WTC11 (cell line): ENCODE results near the gene CDR2. TPM values are rescaled to one million over a fixed set of nuclear protein-coding genes. Genes with fewer than 3 reads are reported as not detected.

Experiments
- ATAC-seq: fragments of 200-7000 bp; cut with Tn5 transposase; 2 replicates; pipeline ENCODE4 v1.10.0; 2021; ENCODE audit warnings: mild to moderate bottlenecking, moderate library complexity
- CTCF ChIA-PET: fragments of 300-600 bp; sonication (Branson Sonifier 250); formaldehyde crosslinking; loops from one replicate; lab custom pipeline; 2021; ENCODE audit warnings: antibody characterized with exemption; lab: Charles Lee
- POLR2A ChIA-PET: fragments of 350-600 bp; sonication (Branson Sonifier 250); formaldehyde crosslinking; loops from one replicate; lab custom pipeline; 2021; ENCODE audit warnings: antibody characterized with exemption; lab: Charles Lee
- DNase-seq: peaks from one replicate; pipeline ENCODE4 v3.0.0; 2021; ENCODE audit warnings: low spot score
- H3K27ac Mint-ChIP-seq: 2 replicates; pipeline ENCODE4 v1.8.0; 2021; ENCODE audit warnings: mixed read lengths
- H3K27me3 Mint-ChIP-seq: 2 replicates; pipeline ENCODE4 v1.8.0; 2021; ENCODE audit warnings: low read depth, mild to moderate bottlenecking, moderate library complexity, mixed read lengths
- H3K36me3 Mint-ChIP-seq: 2 replicates; pipeline ENCODE4 v1.8.0; 2021; ENCODE audit warnings: mixed read lengths
- H3K4me1 Mint-ChIP-seq: 2 replicates; pipeline ENCODE4 v1.8.0; 2022; ENCODE audit warnings: mixed read lengths
- H3K4me3 Mint-ChIP-seq: 2 replicates; pipeline ENCODE4 v1.8.0; 2021; ENCODE audit warnings: mild to moderate bottlenecking, moderate library complexity, mixed read lengths
- H3K9me3 Mint-ChIP-seq: 2 replicates; pipeline ENCODE4 v1.8.0; 2021; ENCODE audit warnings: mixed read lengths
- ATF3 ChIP-seq: sonication (generic); formaldehyde crosslinking; conservative IDR thresholded peaks from 2 replicates; pipeline ENCODE4 v1.8.1; 2022; ENCODE audit warnings: mild to moderate bottlenecking, missing genetic modification reagents
- ELF4 ChIP-seq: sonication (generic); formaldehyde crosslinking; IDR thresholded peaks from 2 replicates; pipeline ENCODE4 v1.8.1; 2022; ENCODE audit warnings: low read depth, mild to moderate bottlenecking, moderate library complexity, missing genetic modification reagents
- ETV6 ChIP-seq: sonication (generic); formaldehyde crosslinking; IDR thresholded peaks from 2 replicates; pipeline ENCODE4 v1.8.1; 2022; ENCODE audit warnings: mild to moderate bottlenecking, missing genetic modification reagents
- FOXP1 ChIP-seq: sonication (generic); formaldehyde crosslinking; IDR thresholded peaks from 2 replicates; pipeline ENCODE4 v1.8.0; 2022; ENCODE audit warnings: missing genetic modification reagents, mild to moderate bottlenecking, moderate library complexity, borderline replicate concordance
- FOXP4 ChIP-seq: sonication (generic); formaldehyde crosslinking; IDR thresholded peaks from 2 replicates; pipeline ENCODE4 v1.8.0; 2022; ENCODE audit warnings: mild to moderate bottlenecking, missing genetic modification reagents
- GABPB1 ChIP-seq: sonication (generic); formaldehyde crosslinking; IDR thresholded peaks from 2 replicates; pipeline ENCODE4 v1.8.1; 2023; ENCODE audit warnings: mild to moderate bottlenecking, missing genetic modification reagents
- IRF1 ChIP-seq: sonication (generic); formaldehyde crosslinking; IDR thresholded peaks from 2 replicates; pipeline ENCODE4 v1.8.0; 2023; ENCODE audit warnings: missing genetic modification reagents
- MXD4 ChIP-seq: fragments of 250-450 bp; sonication (Bioruptor Pico); IDR thresholded peaks from 2 replicates; pipeline ENCODE4 v1.8.0; 2021; ENCODE audit warnings: mild to moderate bottlenecking, moderate library complexity, borderline replicate concordance
- NFYB ChIP-seq: sonication (generic); formaldehyde crosslinking; conservative IDR thresholded peaks from 2 replicates; pipeline ENCODE4 v1.8.0; 2022; ENCODE audit warnings: low read depth, missing genetic modification reagents
- PRRX2 ChIP-seq: fragments of 250-450 bp; sonication (Bioruptor Pico); IDR thresholded peaks from 2 replicates; pipeline ENCODE4 v1.8.0; 2021; ENCODE audit warnings: mild to moderate bottlenecking
- ZBTB21 ChIP-seq: sonication (generic); formaldehyde crosslinking; IDR thresholded peaks from 2 replicates; pipeline ENCODE4 v1.8.1; 2023; ENCODE audit warnings: mild to moderate bottlenecking, missing genetic modification reagents, borderline replicate concordance
- ZNF121 ChIP-seq: sonication (generic); formaldehyde crosslinking; IDR thresholded peaks from 2 replicates; pipeline ENCODE4 v1.8.0; 2023; ENCODE audit warnings: missing genetic modification reagents
- ZNF138 ChIP-seq: sonication (generic); formaldehyde crosslinking; conservative IDR thresholded peaks from 2 replicates; pipeline ENCODE4 v1.8.1; 2022; ENCODE audit warnings: mild to moderate bottlenecking, moderate library complexity, missing genetic modification reagents
- ZNF396 ChIP-seq: fragments of 250-450 bp; sonication (Bioruptor Pico); IDR thresholded peaks from 2 replicates; pipeline ENCODE4 v1.8.0; 2021; ENCODE audit warnings: mild to moderate bottlenecking, moderate library complexity, borderline replicate concordance
- ZNF423 ChIP-seq: fragments of 250-450 bp; sonication (Bioruptor Pico); IDR thresholded peaks from 2 replicates; pipeline ENCODE4 v2.1.2; 2022; ENCODE audit warnings: mild to moderate bottlenecking, moderate library complexity
- ZNF425 ChIP-seq: fragments of 250-450 bp; sonication (Bioruptor Pico); conservative IDR thresholded peaks from 2 replicates; pipeline ENCODE4 v1.9.0; 2021; ENCODE audit warnings: mild to moderate bottlenecking
- ZNF532 ChIP-seq: fragments of 250-450 bp; sonication (Bioruptor Pico); IDR thresholded peaks from 2 replicates; pipeline ENCODE4 v1.9.0; 2021; ENCODE audit warnings: mild to moderate bottlenecking, borderline replicate concordance
- total RNA-seq: library from RNA; stranded (reverse); gene quantifications from 3 replicates; pipeline ENCODE4 v1.2.3, GENCODE V29; 2021
- TF ChIP-seq, protein P1 (sequence below): sonication (generic); formaldehyde crosslinking; IDR thresholded peaks from 2 replicates; pipeline ENCODE4 v1.8.0; 2022; ENCODE audit warnings: missing genetic modification reagents
- TF ChIP-seq, protein P2 (sequence below): sonication (generic); formaldehyde crosslinking; IDR thresholded peaks from 2 replicates; pipeline ENCODE4 v1.8.0; 2023; ENCODE audit warnings: mild to moderate bottlenecking, missing genetic modification reagents

The CDR2 gene
- total RNA-seq, 1 experiment from 2014 or later, result 40.9 TPM

- CTCF ChIA-PET, result no interaction called here
- DNase-seq (no peak), ATAC-seq (no peak)
- Mint-ChIP-seq H3K27ac (no peak overlapping the region), H3K36me3 (peaks cover 52% of the 10 kb centered on the region), H3K27me3 (no peaks in the 10 kb centered on the region), H3K9me3 (no peaks in the 10 kb centered on the region), H3K4me1 (no peaks in the 10 kb centered on the region), H3K4me3 (no peak overlapping the region)
- POLR2A ChIA-PET, result no interaction called here
- TF ChIP-seq ELF4 (CRISPR knock-in tag) (no peak), ETV6 (CRISPR knock-in tag) (no peak), NFYB (CRISPR knock-in tag) (no peak), ZNF425 (CRISPR knock-in tag) (no peak), PRRX2 (CRISPR knock-in tag) (no peak), FOXP1 (CRISPR knock-in tag) (no peak), GABPB1 (no peak), ZNF138 (CRISPR knock-in tag) (no peak), ZNF121 (CRISPR knock-in tag) (no peak), ATF3 (no peak), MXD4 (CRISPR knock-in tag) (no peak), IRF1 (CRISPR knock-in tag) (no peak), ZNF532 (CRISPR knock-in tag) (no peak), ZBTB21 (CRISPR knock-in tag) (no peak), FOXP4 (CRISPR knock-in tag) (no peak), ZNF423 (CRISPR knock-in tag) (no peak), ZNF396 (CRISPR knock-in tag) (no peak)
- TF ChIP-seq, protein P1, sequence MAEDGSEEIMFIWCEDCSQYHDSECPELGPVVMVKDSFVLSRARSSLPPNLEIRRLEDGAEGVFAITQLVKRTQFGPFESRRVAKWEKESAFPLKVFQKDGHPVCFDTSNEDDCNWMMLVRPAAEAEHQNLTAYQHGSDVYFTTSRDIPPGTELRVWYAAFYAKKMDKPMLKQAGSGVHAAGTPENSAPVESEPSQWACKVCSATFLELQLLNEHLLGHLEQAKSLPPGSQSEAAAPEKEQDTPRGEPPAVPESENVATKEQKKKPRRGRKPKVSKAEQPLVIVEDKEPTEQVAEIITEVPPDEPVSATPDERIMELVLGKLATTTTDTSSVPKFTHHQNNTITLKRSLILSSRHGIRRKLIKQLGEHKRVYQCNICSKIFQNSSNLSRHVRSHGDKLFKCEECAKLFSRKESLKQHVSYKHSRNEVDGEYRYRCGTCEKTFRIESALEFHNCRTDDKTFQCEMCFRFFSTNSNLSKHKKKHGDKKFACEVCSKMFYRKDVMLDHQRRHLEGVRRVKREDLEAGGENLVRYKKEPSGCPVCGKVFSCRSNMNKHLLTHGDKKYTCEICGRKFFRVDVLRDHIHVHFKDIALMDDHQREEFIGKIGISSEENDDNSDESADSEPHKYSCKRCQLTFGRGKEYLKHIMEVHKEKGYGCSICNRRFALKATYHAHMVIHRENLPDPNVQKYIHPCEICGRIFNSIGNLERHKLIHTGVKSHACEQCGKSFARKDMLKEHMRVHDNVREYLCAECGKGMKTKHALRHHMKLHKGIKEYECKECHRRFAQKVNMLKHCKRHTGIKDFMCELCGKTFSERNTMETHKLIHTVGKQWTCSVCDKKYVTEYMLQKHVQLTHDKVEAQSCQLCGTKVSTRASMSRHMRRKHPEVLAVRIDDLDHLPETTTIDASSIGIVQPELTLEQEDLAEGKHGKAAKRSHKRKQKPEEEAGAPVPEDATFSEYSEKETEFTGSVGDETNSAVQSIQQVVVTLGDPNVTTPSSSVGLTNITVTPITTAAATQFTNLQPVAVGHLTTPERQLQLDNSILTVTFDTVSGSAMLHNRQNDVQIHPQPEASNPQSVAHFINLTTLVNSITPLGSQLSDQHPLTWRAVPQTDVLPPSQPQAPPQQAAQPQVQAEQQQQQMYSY (CRISPR knock-in tag), result no peak
- TF ChIP-seq, protein P2, sequence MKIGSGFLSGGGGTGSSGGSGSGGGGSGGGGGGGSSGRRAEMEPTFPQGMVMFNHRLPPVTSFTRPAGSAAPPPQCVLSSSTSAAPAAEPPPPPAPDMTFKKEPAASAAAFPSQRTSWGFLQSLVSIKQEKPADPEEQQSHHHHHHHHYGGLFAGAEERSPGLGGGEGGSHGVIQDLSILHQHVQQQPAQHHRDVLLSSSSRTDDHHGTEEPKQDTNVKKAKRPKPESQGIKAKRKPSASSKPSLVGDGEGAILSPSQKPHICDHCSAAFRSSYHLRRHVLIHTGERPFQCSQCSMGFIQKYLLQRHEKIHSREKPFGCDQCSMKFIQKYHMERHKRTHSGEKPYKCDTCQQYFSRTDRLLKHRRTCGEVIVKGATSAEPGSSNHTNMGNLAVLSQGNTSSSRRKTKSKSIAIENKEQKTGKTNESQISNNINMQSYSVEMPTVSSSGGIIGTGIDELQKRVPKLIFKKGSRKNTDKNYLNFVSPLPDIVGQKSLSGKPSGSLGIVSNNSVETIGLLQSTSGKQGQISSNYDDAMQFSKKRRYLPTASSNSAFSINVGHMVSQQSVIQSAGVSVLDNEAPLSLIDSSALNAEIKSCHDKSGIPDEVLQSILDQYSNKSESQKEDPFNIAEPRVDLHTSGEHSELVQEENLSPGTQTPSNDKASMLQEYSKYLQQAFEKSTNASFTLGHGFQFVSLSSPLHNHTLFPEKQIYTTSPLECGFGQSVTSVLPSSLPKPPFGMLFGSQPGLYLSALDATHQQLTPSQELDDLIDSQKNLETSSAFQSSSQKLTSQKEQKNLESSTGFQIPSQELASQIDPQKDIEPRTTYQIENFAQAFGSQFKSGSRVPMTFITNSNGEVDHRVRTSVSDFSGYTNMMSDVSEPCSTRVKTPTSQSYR (CRISPR knock-in tag), result no peak
These were observed 58.0 kb downstream of the CDR2 start for GRCh38 chr16:22316411-22316811.
